GM10248 (cell line): ENCODE results near the gene PLEKHB1.

Source experiments
- CTCF ChIA-PET: fragments of 300-600 bp; sonication (Branson Sonifier 250); formaldehyde crosslinking; extraction: SDS; loops from one replicate; lab custom pipeline; 2021; ENCODE audit warnings: antibody characterized with exemption; lab: Yijun Ruan, JAX
- POLR2A ChIA-PET: fragments of 350-650 bp; sonication (Branson Sonifier 250); formaldehyde crosslinking; extraction: SDS; loops from one replicate; lab custom pipeline; 2020; ENCODE audit warnings: antibody characterized with exemption; lab: Yijun Ruan, JAX
- DNase-seq: peaks from one replicate; pipeline ENCODE4 v3.0.0; 2012; ENCODE audit errors: extremely low spot score
- CTCF ChIP-seq: IDR thresholded peaks from 2 replicates; pipeline ENCODE4 v1.5.1; 2012; ENCODE audit warnings: mild to moderate bottlenecking, low read depth; ENCODE audit errors: extremely low read depth, missing control alignments, control extremely low read depth

PLEKHB1 gene

GRCh38 chr11:73651252-73651651, 4.9 kb downstream of the PLEKHB1 start:
- ChIA-PET CTCF (interaction anchor here (6.4 to 7.5 kb wide), 2 partner anchors 9 to 25 kb away, joined by 48 to 75 read pairs; no protein-coding TSS in a partner anchor), POLR2A (no interaction called here)
- no peak for DNase-seq
- TF ChIP-seq CTCF = no peak

GRCh38 chr11:73651661-73652045, 5.3 kb downstream of the PLEKHB1 start:
- ChIA-PET CTCF (interaction anchor here (1.8 to 2.3 kb wide), 2 partner anchors 10 to 26 kb away, joined by 7 to 10 read pairs; no protein-coding TSS in a partner anchor), POLR2A (no interaction called here)
- TF ChIP-seq CTCF = no peak
- DNase-seq = no peak

- POLR2A ChIA-PET = no interaction called here
- no peak for TF ChIP-seq CTCF
- no peak for DNase-seq
- CTCF ChIA-PET = interaction anchor here (1.8 to 2.3 kb wide), 2 partner anchors 9 to 26 kb away, joined by 7 to 10 read pairs; no protein-coding TSS in a partner anchor
These were observed 5.8 kb downstream of the PLEKHB1 start for GRCh38 chr11:73652046-73652730.

GRCh38 chr11:73652856-73653559, 6.6 kb downstream of the PLEKHB1 start:
- ChIA-PET CTCF (interaction anchor here (1.8 to 2.3 kb wide), 2 partner anchors 8 to 27 kb away, joined by 7 to 10 read pairs; no protein-coding TSS in a partner anchor), POLR2A (interaction anchor here (0.5 kb wide), 1 partner anchor 9 kb away, joined by 7 read pairs; no protein-coding TSS in a partner anchor)
- no peak for DNase-seq
- no peak for TF ChIP-seq CTCF

GRCh38 chr11:73653996-73654395, 7.6 kb downstream of the PLEKHB1 start:
- TF ChIP-seq CTCF = no peak
- CTCF ChIA-PET = interaction anchor here (2.3 to 12.3 kb wide), 3 partner anchors 27 to 303 kb away, joined by 10 to 166 read pairs (median 15); no protein-coding TSS in a partner anchor
- POLR2A ChIA-PET = no interaction called here
- DNase-seq = no peak

- CTCF ChIA-PET = interaction anchor here (3.0 to 12.3 kb wide), 2 partner anchors 27 to 303 kb away, joined by 15 to 166 read pairs; no protein-coding TSS in a partner anchor
- no peak for DNase-seq
- TF ChIP-seq CTCF = no peak
- POLR2A ChIA-PET = no interaction called here
These were observed 8.2 kb downstream of the PLEKHB1 start for GRCh38 chr11:73654482-73655021.
